Measurements from ENCODE around the gene SYCP1. TPM values are rescaled to one million over a fixed set of nuclear protein-coding genes. Genes with fewer than 3 reads are reported as not detected.

Gene SYCP1
- total and polyA plus RNA-seq, 2 of the 13 experiments (the other 11 are each of a cell fraction or from before 2014, with no cell fraction given), result not detected

- H3K9me3 ChIP-seq (ENCODE audit: low read length), result no peaks in the 10 kb centered on the region
- DNase-seq (ENCODE audit: low spot score) (peak; percentile 59), FAIRE-seq (peak; percentile 30), ATAC-seq (peak; percentile 81)
- intact Hi-C loops (cut with micrococcal nuclease; ENCODE audit: unreplicated experiment), result loop anchor here (1.0 kb wide), 1 partner anchor 62 kb away; no protein-coding TSS in a partner anchor
- no peak overlapping the region for H2AFZ ChIP-seq (ENCODE audit: low read length)
- in situ Hi-C loops (cut with HindIII; ENCODE audit: extremely low pct_ligation_motif_present, low pct_unique_long_range_greater_than_20kb), result loop anchor here (5.0 kb wide), 1 partner anchor 64 kb away; no protein-coding TSS in a partner anchor
- no TSS peak for BruUV-seq (replicated peaks)
- H3K4me1 ChIP-seq (ENCODE audit: insufficient read depth, low read length), result peaks cover 20% of the 10 kb centered on the region
- ChIA-PET CTCF (ENCODE audit: low intra/inter-chr PET ratio, low total read pairs) (interaction anchor here (3.3 kb wide), 1 partner anchor 62 kb away, joined by 37 read pairs; no protein-coding TSS in a partner anchor), POLR2A (no interaction called here)
- no peak overlapping the region for H3K9ac ChIP-seq (ENCODE audit: insufficient read depth, low read depth, low read length)
- no peak overlapping the region for H3K27ac ChIP-seq (ENCODE audit: extremely low read length, insufficient read depth, low read length)
- no peak overlapping the region for H3K4me3 ChIP-seq (replicated peaks in 1 of 3; ENCODE audit: insufficient read depth in 1 of 3, low read depth in 2 of 3, low read length in 3 of 3)
- no peaks in the 10 kb centered on the region for H3K27me3 ChIP-seq (ENCODE audit: control insufficient read depth in 1 of 2, insufficient read depth in 2 of 2, low read length in 2 of 2)
- H3K4me2 ChIP-seq (ENCODE audit: low read depth, low read length), result no peak overlapping the region
- H4K20me1 ChIP-seq (ENCODE audit: insufficient read depth, low read length), result no peaks in the 10 kb centered on the region
- H3K79me2 ChIP-seq (ENCODE audit: insufficient read depth, low read length), result no peaks in the 10 kb centered on the region
- no peaks in the 10 kb centered on the region for H3K36me3 ChIP-seq (replicated peaks in 1 of 2; ENCODE audit: control insufficient read depth in 1 of 2, insufficient read depth in 2 of 2, low read length in 2 of 2)
- TF ChIP-seq ZNF616 (CRISPR knock-in tag; IDR thresholded peaks at IDR 0.05; ENCODE audit: low read depth), result no peak
- no peak for TF ChIP-seq PHB2 (IDR thresholded peaks at IDR 0.05; ENCODE audit: partially characterized antibody)
- no peak for TF ChIP-seq HNRNPK (IDR thresholded peaks at IDR 0.05; ENCODE audit: low read depth, low read length, poor library complexity, severe bottlenecking)
- TF ChIP-seq PREB (CRISPR knock-in tag; IDR thresholded peaks at IDR 0.05), result no peak
- TF ChIP-seq SMC3 (IDR thresholded peaks at IDR 0.05; ENCODE audit: low read length), result peak; percentile 59
- TF ChIP-seq AKNA (CRISPR knock-in tag; IDR thresholded peaks at IDR 0.05; ENCODE audit: borderline replicate concordance), result no peak
- TF ChIP-seq NR2F6 (IDR thresholded peaks at IDR 0.05), result no peak
- TF ChIP-seq NR2F6 (CRISPR knock-in tag; IDR thresholded peaks at IDR 0.05), result no peak
- TF ChIP-seq RBFOX2 (IDR thresholded peaks at IDR 0.05; ENCODE audit: low read depth, low read length), result no peak
- no peak for TF ChIP-seq BRCA1 (CRISPR knock-in tag; IDR thresholded peaks at IDR 0.05)
- peak; percentile 76 for TF ChIP-seq CTCF (CRISPR knock-in tag; IDR thresholded peaks at IDR 0.05)
- TF ChIP-seq NBN (conservative IDR thresholded peaks at IDR 0.05), result no peak
- TF ChIP-seq ZNF430 (CRISPR knock-in tag; IDR thresholded peaks at IDR 0.05), result no peak
- no peak for TF ChIP-seq ZNF790 (CRISPR knock-in tag; IDR thresholded peaks at IDR 0.05; ENCODE audit: borderline replicate concordance)
- no peak for TF ChIP-seq NR3C1 (CRISPR knock-in tag; IDR thresholded peaks at IDR 0.05)
Measured at GRCh38 chr1:115041654-115042053, 187.0 kb downstream of the SYCP1 start.
